GM18870 (cell line): ENCODE results near the gene NLGN1.

Source experiments
- ATAC-seq: cut with Tn5 transposase; IDR thresholded peaks from one replicate; pipeline ENCODE4 v1.9.1; 2021; ENCODE audit warnings: moderate library complexity; ENCODE audit not compliant: unreplicated experiment

NLGN1 gene

GRCh38 chr3:173624086-173624485 lies 226.5 kb downstream of the NLGN1 start:
- no peak for ATAC-seq

GRCh38 chr3:173630849-173631248 lies 233.3 kb downstream of the NLGN1 start:
- ATAC-seq, result no peak

GRCh38 chr3:173632945-173633344 lies 235.4 kb downstream of the NLGN1 start:
- ATAC-seq, result no peak

- no peak for ATAC-seq
Observed at GRCh38 chr3:173635826-173636225, 238.3 kb downstream of the NLGN1 start.

GRCh38 chr3:173639098-173639497 lies 241.6 kb downstream of the NLGN1 start:
- no peak for ATAC-seq

GRCh38 chr3:173641696-173642095 lies 244.2 kb downstream of the NLGN1 start:
- ATAC-seq, result no peak

GRCh38 chr3:173644086-173645082 lies 246.8 kb downstream of the NLGN1 start:
- no peak for ATAC-seq

GRCh38 chr3:173650596-173650995 lies 253.1 kb downstream of the NLGN1 start:
- ATAC-seq, result no peak

GRCh38 chr3:173652093-173652492 lies 254.5 kb downstream of the NLGN1 start:
- no peak for ATAC-seq

GRCh38 chr3:173653781-173654180 lies 256.2 kb downstream of the NLGN1 start:
- ATAC-seq, result no peak

GRCh38 chr3:173659972-173660371 lies 262.4 kb downstream of the NLGN1 start:
- ATAC-seq, result no peak

- no peak for ATAC-seq
Observed at GRCh38 chr3:173660645-173661299, 263.2 kb downstream of the NLGN1 start.

GRCh38 chr3:173663696-173664111 lies 266.2 kb downstream of the NLGN1 start:
- ATAC-seq, result no peak

- no peak for ATAC-seq
Observed at GRCh38 chr3:173676094-173676493, 278.6 kb downstream of the NLGN1 start.

- no peak for ATAC-seq
Observed at GRCh38 chr3:173681188-173681678, 283.7 kb downstream of the NLGN1 start.

GRCh38 chr3:173685456-173685855 lies 287.9 kb downstream of the NLGN1 start:
- no peak for ATAC-seq

- no peak for ATAC-seq
Observed at GRCh38 chr3:173688216-173688842, 290.8 kb downstream of the NLGN1 start.

- ATAC-seq, result no peak
Observed at GRCh38 chr3:173690542-173691180, 293.1 kb downstream of the NLGN1 start.

GRCh38 chr3:173699353-173699752 lies 301.8 kb downstream of the NLGN1 start:
- ATAC-seq, result no peak

GRCh38 chr3:173700336-173700735 lies 302.8 kb downstream of the NLGN1 start:
- no peak for ATAC-seq

- no peak for ATAC-seq
Observed at GRCh38 chr3:173702561-173702960, 305.0 kb downstream of the NLGN1 start.
